SH-SY5Y (cell line): Measurements from ENCODE around the gene PPP2R2B.

Experiments used
- GATA2 ChIP-seq: IDR thresholded peaks from 2 replicates; pipeline ENCODE4 v1.6.1; 2011; ENCODE audit warnings: mild to moderate bottlenecking, low read depth, low read length
- GATA3 ChIP-seq: IDR thresholded peaks from 2 replicates; pipeline ENCODE4 v1.6.1; 2011; ENCODE audit warnings: low read depth, mild to moderate bottlenecking, low read length, moderate library complexity

GRCh38 chr5:146765089-146765832 is 113.3 kb downstream of the PPP2R2B start:
- TF ChIP-seq GATA2 (no peak), GATA3 (no peak)
